NT2/D1 (cell line): ENCODE data around the gene PALLD.
A peak's percentile ranks its signal among the peaks of the same experiment; 100 is the strongest.
"Not testable (repeated sequence)": the region's sequence is repeated elsewhere in the genome, so short reads cannot be mapped to it uniquely, and the experiment has no call there.

Source experiments
- DNase-seq: peaks from one replicate; pipeline ENCODE4 v3.0.0-alpha.2; 2011; ENCODE audit warnings: low read depth, low spot score
- H3K27me3 ChIP-seq: 2 replicates; pipeline ENCODE4 v1.6.0; 2011; ENCODE audit warnings: mild to moderate bottlenecking; ENCODE audit not compliant: insufficient read length, insufficient read depth
- H3K36me3 ChIP-seq: 2 replicates; pipeline ENCODE4 v1.6.1; 2011; ENCODE audit warnings: mild to moderate bottlenecking, low read length, mixed read lengths; ENCODE audit not compliant: insufficient read depth, insufficient read length
- H3K4me1 ChIP-seq: 2 replicates; pipeline ENCODE4 v1.5.1; 2011; ENCODE audit not compliant: insufficient read depth, insufficient read length
- H3K4me3 ChIP-seq: 2 replicates; pipeline ENCODE4 v1.5.1; 2011; ENCODE audit warnings: low read depth; ENCODE audit not compliant: insufficient read length
- H3K9ac ChIP-seq: 2 replicates; pipeline ENCODE4 v1.6.0; 2011; ENCODE audit warnings: low read depth; ENCODE audit not compliant: insufficient read length
- H3K9me3 ChIP-seq: 2 replicates; pipeline ENCODE4 v1.5.1; 2011; ENCODE audit warnings: mild to moderate bottlenecking, low read length; ENCODE audit not compliant: insufficient read depth
- SUZ12 ChIP-seq: IDR thresholded peaks from 2 replicates; pipeline ENCODE4 v1.6.1; 2011; ENCODE audit not compliant: insufficient read length, insufficient read depth; ENCODE audit errors: extremely low read depth
- YY1 ChIP-seq: IDR thresholded peaks from 2 replicates; pipeline ENCODE4 v1.6.1; 2011; ENCODE audit not compliant: insufficient read length, insufficient read depth
- ZNF274 ChIP-seq: IDR thresholded peaks from 2 replicates; pipeline ENCODE4 v1.6.1; 2011; ENCODE audit warnings: mild to moderate bottlenecking, low read depth, low read length

Gene PALLD

DNA sequence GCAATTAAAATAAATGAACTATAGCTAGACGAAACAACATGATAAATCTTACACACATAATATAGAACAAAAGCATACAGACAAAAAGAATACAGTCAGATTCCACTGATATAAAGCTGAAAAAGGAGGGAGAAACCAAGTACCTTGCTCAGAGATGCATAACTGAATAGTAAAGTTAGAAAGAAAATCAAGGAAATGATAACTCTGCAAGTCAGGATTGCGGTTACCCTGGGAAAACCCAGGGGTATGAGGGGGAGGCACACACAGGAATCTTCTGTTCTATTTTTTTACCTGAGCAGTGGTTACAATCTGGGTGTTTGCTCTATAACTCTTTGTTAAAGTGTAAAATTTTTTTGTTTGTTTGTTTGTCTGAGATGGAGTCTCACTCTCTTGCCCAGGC is 304.1 kb downstream of the PALLD start:
- no peak overlapping the region for H3K9ac ChIP-seq
- no peak overlapping the region for H3K4me3 ChIP-seq
- no peaks in the 10 kb centered on the region for H3K4me1 ChIP-seq
- no peaks in the 10 kb centered on the region for H3K9me3 ChIP-seq
- H3K36me3 ChIP-seq: no peaks in the 10 kb centered on the region
- H3K27me3 ChIP-seq: no peaks in the 10 kb centered on the region
- TF ChIP-seq YY1 (no peak), ZNF274 (no peak), SUZ12 (no peak)
- no peak for DNase-seq

DNA sequence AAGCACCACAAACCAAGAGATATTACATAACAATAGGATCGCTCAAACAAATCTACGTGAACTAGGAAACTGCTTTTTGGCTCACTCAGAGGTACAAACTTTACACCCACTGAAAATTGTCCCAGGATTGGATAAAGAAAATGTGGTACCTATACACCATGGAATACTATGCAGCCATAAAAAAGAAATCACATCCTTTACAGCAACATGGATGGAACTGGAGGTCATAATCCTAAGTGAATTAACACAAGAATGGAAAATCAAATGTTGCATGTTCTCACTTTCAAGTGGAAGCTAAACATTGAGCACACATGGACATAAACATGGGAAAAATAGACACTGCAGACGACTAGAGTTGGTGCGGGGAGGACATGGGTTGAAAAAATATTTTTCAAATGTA is 305.4 kb downstream of the PALLD start:
- no peak overlapping the region for H3K9ac ChIP-seq
- no peaks in the 10 kb centered on the region for H3K9me3 ChIP-seq
- H3K4me1 ChIP-seq: no peaks in the 10 kb centered on the region
- no peaks in the 10 kb centered on the region for H3K27me3 ChIP-seq
- no peak for TF ChIP-seq YY1
- TF ChIP-seq SUZ12: no peak
- no peak for TF ChIP-seq ZNF274
- no peak overlapping the region for H3K4me3 ChIP-seq
- no peaks in the 10 kb centered on the region for H3K36me3 ChIP-seq
- no peak for DNase-seq

DNA sequence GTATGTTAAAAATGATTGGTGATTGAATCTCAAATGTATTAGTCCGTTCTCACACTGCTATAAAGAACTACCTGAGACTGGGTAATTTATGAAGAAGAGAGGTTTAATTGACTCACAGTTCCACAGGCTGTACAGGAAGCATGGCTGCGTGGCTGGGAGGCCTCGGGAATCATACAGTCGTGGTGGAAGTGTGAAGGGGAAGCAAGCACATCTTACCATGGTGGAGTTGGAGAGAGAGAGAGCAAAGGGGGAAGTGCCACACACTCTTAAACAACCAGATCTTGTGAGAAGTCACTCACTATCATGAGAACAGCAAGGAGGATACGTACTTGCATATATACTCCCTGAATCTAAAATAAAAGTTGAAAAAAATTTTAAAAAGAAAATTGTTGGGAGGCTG is 306.2 kb downstream of the PALLD start:
- not testable (repeated sequence) for DNase-seq, H3K4me1 ChIP-seq, H3K9ac ChIP-seq, H3K9me3 ChIP-seq, H3K27me3 ChIP-seq, H3K36me3 ChIP-seq, H3K4me3 ChIP-seq

DNA sequence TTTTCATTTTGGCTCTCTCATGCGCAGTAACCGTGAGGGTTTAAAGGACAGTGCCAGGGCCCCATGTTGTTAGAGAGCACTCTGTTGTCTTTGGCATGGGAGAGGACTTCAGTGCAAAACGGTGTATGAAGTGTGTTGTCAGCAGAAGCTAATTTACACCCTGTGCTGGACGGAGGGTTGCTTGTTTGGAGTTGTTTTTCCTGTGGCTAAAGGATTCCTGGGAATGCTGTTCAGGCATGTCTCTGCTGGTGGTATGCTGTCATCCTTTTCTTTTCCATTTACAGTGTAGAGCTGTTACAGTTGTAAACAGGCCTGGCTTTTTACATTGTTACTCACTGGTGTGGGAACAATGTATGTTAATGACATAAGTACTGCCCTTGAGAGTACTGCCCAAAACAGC is 306.9 kb downstream of the PALLD start:
- no peak overlapping the region for H3K4me3 ChIP-seq
- H3K36me3 ChIP-seq: no peaks in the 10 kb centered on the region
- no peaks in the 10 kb centered on the region for H3K27me3 ChIP-seq
- DNase-seq: peak; percentile 57
- no peaks in the 10 kb centered on the region for H3K4me1 ChIP-seq
- H3K9me3 ChIP-seq: no peaks in the 10 kb centered on the region
- no peak for TF ChIP-seq ZNF274
- peak overlapping the region; percentile 3 for H3K9ac ChIP-seq

DNA sequence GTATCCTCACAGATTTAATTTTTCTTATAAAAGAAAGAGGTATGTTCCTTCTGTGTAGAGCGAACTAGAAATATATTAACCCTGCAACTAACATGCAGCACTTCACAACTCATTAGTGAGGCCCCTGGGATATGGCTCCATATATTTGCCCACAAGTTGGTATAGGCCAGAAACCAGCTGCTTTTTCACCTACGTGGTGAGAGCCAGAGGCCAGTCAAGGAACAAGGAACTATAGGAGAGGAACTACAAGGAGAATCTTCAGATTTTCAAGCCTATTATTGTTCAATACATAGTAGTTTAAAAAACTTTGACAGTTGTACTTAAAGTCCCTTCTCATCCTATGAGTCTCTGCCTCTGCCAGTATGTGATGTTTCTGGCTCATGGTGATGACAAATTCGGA is 307.3 kb downstream of the PALLD start:
- no peak for DNase-seq
- no peaks in the 10 kb centered on the region for H3K27me3 ChIP-seq
- H3K9ac ChIP-seq: no peak overlapping the region
- no peaks in the 10 kb centered on the region for H3K9me3 ChIP-seq
- no peaks in the 10 kb centered on the region for H3K36me3 ChIP-seq
- H3K4me3 ChIP-seq: no peak overlapping the region
- no peak for TF ChIP-seq SUZ12
- no peak for TF ChIP-seq ZNF274
- no peak for TF ChIP-seq YY1
- H3K4me1 ChIP-seq: no peaks in the 10 kb centered on the region

DNA sequence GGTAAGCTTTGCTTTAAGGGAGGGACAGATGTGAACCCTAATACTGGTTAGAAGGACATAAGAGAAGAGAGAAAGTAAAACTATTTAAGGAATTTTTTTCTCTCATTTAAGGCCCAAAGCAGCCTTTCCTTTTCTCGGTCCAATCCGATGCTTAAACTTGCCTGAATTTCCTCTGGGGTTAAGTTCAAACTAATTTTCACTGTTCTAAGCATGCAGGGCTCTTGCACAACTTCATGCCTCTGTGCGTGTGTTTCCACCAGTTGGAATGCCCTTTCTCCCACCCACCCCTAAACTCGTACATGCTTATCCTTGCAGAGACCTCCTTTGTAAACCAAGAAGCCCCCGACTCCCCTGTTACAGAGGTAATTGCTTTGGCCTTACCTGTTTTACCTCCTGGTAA is 308.5 kb downstream of the PALLD start:
- TF ChIP-seq ZNF274: no peak
- TF ChIP-seq YY1: no peak
- no peak for TF ChIP-seq SUZ12
- H3K4me1 ChIP-seq: no peaks in the 10 kb centered on the region

DNA sequence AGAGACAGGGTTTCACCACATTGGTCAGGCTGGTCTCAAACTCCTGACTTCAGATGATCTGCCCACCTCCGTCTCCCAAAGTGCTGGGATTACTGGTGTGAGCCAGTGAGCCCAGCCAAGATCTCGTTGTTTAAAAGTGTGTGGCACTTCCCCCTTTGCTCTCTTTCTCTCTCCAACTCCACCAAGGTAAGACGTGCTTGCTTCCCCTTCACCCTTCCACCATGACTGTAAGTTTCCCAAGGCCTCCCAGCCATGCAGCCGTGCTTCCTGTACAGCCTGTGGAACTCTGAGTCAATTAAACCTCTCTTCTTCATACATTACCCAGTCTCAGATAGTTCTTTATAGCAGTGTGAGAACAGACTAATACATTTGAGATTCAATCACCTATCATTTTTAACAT is 309.4 kb downstream of the PALLD start:
- not testable (repeated sequence) for H3K36me3 ChIP-seq, H3K9me3 ChIP-seq, DNase-seq, H3K4me3 ChIP-seq, H3K4me1 ChIP-seq, H3K9ac ChIP-seq, H3K27me3 ChIP-seq

More for the DNA sequence above, 308.5 kb downstream of the PALLD start:
- no peak overlapping the region for H3K9ac ChIP-seq
- H3K36me3 ChIP-seq: no peaks in the 10 kb centered on the region
- H3K9me3 ChIP-seq: no peaks in the 10 kb centered on the region
- no peak overlapping the region for H3K4me3 ChIP-seq
- DNase-seq: no peak
- H3K27me3 ChIP-seq: no peaks in the 10 kb centered on the region

DNA sequence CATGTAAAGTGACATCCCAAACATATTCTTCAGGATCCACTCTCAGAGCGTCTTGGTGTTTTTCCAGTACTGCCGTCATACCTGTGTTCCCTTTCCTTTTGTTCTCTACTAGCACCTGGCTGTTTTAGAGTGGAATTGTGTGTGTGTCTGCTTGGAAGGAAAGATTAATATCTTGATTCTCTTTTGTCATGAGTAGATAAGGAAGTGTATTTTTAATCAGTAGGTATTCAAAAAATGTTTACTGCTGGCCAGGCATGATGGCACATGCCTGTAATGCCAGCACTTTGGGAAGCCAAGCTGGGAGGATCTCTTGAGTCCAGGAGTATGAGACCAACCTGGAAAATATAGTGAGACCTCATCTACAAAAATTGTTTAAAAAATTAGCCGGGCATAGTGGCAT is 314.4 kb downstream of the PALLD start:
- H3K27me3 ChIP-seq: no peaks in the 10 kb centered on the region
- no peaks in the 10 kb centered on the region for H3K9me3 ChIP-seq
- TF ChIP-seq SUZ12 (no peak), YY1 (no peak)
- no peak for DNase-seq
- H3K9ac ChIP-seq: no peak overlapping the region
- H3K4me3 ChIP-seq: no peak overlapping the region
- no peaks in the 10 kb centered on the region for H3K4me1 ChIP-seq
- H3K36me3 ChIP-seq: no peaks in the 10 kb centered on the region
